SIG-M5 (cell line): ENCODE measurements around the gene ARID1B.

Experiments
- DNase-seq: peaks from one replicate; lab custom pipeline; 2025; lab: John Stamatoyannopoulos, UW

The ARID1B gene

GRCh38 chr6:157077251-157077650, 300.1 kb downstream of the ARID1B start:
- no peak for DNase-seq

DNA sequence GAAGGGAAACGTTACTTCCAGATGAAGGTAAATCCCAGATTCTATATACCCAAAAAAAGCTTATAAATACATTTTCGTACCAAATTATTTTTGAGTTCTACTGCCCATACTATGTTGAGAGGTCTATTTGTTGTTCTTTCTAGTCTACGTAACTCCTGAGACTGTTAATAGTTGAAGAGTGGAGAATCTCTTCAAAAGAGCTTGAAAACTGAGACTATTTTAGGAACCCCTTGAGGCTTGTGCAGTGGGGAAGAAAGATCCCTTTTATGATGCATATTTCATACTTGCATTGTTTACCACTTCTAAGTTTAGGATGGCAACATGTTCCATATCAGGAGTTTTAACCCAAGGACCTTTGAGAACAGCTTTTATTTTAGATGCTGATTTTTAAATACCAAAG, 301.1 kb downstream of the ARID1B start:
- DNase-seq: no peak

GRCh38 chr6:157079277-157079676, 302.1 kb downstream of the ARID1B start:
- DNase-seq: no peak

DNA sequence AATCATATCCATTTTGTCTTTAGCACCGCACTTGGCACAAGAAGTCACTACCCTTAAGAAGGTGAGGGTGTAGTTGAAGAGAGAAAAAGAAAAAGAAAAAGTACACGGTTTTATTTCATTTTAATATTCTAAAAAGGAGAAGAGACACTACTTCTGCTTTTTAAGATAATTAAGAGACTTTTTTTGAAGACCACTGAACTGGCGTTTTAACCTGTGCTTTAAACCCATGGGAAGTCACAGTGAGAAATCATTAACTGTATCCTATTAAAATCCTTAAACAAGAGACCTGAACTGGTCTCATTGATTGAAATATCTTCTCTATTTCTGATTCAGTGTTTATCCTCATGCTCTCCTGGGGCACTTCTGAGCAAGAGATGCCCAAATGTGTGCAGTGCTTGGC, 302.6 kb downstream of the ARID1B start:
- no peak for DNase-seq

DNA sequence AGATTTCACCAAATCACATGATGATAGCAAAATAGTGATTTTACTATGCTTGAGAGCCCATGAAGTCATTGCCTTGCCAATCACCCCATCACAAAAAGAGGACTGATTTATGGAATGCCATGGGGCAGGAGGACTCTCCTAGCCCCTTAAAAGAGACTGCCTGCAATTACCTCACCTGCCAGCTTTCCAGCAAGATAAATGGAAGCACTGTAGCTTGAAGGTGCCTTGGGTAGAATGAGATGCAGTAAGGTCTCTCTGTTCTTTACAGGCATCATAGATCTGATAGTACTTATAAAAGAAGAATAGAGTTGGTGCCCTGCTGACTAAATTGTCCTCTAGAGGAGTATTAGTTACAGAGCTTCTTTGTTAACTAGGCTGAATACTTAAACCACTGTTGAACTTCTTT, 303.8 kb downstream of the ARID1B start:
- no peak for DNase-seq

DNA sequence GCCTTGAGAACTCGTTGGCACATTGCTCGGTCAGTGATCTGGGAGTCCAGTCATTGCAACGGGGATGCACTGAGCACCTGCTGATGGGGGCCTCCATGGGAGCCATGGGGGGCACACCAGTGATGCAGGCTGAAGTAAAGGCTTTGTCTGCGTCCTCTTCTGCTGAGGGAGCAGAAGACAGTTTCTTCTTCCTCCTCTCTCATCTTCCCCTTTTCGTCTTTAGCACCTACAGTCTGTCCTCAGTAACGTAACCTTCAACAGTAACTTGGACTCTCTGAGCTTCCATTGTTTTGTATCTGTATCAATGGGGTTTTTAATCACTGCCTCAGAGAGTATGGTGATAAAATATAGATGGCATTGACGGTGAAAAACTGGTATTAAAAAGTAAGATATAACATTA, 306.2 kb downstream of the ARID1B start:
- DNase-seq: no peak

DNA sequence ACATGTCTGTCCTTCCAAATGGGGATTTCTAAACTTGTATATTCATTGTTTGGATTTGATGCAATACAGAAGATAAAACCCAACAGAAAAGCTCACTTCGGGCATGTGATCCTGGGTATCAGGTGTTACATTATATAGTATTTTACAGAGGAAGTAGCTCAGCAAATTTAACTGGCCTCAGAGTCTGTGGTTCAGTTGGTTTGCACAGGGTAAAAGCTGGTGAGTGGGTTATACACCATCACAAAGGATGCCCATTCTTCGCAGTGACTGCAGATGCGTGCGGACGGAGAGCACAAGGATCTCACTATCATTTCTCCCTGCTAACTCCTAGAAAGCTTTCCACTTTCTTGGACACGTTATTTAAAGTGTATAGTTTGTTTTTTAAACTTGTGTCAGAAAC, 309.5 kb downstream of the ARID1B start:
- no peak for DNase-seq

DNA sequence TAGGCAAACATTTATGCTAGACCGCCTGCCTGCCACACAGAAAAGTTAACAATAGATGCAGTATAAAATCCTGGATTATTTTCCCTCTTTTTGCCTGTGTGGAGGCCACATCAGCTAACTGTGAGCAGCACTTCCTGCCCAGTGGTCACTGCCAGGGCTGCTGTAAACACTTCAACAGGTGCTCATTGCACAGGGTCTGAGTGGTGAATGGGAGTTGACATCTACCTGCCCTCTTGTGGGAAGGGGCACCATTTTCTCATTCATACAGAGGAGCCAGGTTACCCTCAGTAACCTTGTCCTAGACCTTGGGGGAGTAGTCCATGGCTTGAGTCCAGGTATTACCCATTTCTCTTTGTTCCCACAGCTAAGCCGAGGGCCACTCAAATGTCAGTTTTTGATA, 310.8 kb downstream of the ARID1B start:
- DNase-seq: no peak

DNA sequence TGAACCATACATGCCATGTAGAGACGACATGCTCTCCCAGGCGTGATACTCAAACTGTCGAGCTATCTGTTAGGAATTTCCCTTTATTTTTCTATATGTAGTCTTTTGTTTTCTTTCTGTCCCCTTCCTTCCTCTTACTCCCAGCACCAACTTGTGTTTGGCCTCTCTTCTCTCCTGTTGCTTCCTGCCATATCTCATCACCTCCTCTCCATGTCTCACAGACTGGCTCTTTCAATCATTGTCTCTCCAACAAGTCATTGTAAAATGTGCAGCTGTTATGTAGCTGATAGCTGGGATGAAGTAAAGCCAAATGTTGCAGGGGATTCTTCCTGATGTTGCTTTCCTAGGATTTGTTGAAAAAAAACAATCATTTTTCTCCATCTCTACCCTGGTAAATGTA, 311.7 kb downstream of the ARID1B start:
- no peak for DNase-seq

GRCh38 chr6:157089258-157089657, 312.1 kb downstream of the ARID1B start:
- no peak for DNase-seq

- no peak for DNase-seq
Measured at GRCh38 chr6:157089851-157090250, 312.7 kb downstream of the ARID1B start.

GRCh38 chr6:157090736-157091135, 313.6 kb downstream of the ARID1B start:
- DNase-seq: no peak

GRCh38 chr6:157091243-157091642, 314.1 kb downstream of the ARID1B start:
- DNase-seq: no peak

DNA sequence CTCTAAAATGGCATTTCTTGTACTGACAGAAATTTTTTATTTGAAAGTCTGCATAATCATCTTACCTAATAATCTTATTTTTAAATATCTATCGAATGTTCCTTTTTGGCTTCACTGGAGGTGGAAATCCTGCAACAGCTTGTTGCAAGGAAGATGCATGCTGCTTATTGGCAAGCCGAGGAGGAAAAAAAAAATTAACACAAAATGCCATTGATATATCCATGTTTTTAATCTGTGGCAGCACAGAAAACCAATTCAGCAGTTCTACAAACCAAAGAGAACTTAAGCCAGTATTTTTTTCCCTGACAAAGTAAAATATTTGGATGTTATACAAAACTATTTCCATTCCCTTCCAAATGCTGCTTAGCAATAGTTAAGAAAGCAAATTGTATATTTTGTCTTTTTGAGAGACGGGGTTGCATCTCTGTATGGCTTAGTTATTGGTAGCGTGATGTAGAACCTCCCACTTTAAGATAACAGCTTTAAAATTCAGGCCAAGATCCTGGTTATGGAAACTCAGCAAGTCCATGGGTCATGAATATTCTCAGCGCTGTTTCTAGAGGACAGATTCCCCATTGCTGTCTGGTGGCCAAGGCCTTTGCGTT, 314.8 kb downstream of the ARID1B start:
- no peak for DNase-seq

DNA sequence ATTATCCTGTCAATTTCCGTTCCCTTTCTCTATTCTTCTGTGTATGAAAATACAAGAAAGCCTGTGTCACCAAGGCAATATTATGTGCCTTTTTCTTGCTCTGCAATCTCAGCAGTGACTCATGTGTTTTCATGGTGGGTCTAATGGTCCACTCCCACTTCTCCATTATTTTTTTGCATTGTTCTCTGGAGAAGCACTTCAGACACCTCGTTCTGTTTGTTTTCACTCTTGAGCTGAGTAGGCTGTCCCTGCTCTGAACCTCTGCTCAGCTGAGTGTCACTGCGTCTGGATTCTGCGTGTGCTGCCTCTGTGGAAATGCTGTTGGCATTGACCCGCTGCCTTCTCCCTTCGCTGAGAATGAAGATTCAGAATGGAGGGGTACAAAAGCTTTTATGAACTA, 315.6 kb downstream of the ARID1B start:
- DNase-seq: no peak

DNA sequence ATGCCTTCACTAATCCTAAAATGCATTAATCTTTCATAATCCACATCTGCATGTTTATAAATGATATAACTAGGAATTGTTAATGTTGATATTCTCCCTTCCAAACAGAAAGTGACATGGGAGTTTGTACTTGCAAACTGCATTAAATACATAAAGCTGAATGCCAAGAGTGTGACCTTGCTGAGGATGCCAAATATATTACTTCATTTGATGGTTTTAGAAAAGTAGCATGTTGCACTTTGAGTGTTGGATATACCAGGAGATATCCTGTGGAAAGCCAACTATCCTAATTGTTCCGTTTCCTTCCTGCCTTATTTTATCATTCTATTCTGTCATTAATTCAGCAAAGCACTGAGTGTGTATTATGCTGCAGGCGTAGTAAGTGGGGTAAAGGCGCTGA, 316.4 kb downstream of the ARID1B start:
- DNase-seq: no peak

GRCh38 chr6:157094038-157094437, 316.9 kb downstream of the ARID1B start:
- DNase-seq: no peak

DNA sequence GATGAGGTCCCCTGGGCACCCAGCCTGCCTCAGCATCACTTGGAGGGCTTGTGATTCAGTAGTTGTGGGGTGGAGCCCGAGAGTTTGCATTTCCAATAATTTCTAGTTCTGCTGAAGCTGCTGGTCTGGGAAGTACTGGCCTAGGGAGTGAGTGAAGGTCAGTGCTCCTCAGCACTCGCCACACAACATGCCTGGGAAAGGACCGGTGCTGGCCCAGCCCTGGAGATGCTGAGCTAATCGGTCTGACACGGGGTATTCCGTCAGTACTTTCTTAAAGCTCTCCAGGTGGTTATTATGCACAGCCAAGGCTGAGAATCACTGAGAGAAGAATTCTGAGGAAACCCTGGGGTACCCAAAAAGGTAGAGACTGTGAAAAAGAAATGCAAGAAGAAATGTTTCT, 317.9 kb downstream of the ARID1B start:
- DNase-seq: no peak

- DNase-seq: no peak
Measured at GRCh38 chr6:157095569-157095968, 318.4 kb downstream of the ARID1B start.

GRCh38 chr6:157096105-157096504, 318.9 kb downstream of the ARID1B start:
- no peak for DNase-seq

- no peak for DNase-seq
Measured at GRCh38 chr6:157096522-157096921, 319.3 kb downstream of the ARID1B start.

DNA sequence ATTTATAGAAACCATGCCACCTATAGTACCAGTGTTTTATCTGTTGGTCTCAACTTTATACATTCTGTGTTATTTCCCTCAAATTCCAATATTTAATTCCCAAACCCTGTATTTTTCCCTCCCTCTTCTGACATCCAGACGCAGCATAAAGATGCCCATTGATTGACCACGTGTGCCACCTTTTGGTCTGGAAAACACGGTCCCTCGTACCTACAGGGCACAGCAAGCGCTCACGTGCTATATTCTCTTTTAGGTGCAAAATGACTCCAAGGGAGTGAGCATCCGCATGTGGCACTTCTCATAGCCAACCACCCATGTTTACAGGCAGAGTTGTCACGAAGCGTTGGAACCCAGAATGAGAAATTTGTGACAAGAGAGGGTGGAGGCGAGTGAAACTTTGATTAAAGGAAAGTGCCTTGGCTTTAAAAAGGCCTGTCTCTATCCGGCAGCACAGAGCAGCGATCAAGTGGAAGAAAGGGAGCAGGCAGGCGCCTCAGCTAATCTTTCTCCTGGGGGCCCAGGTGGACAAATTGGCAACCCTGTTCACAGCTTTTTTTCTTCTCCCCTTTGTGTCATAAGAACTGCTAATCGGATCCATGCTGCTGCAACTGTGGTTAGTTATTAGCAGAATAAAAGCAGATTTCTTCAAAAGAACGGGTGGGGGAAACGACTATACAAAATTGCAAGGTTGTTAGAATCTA, 320.2 kb downstream of the ARID1B start:
- no peak for DNase-seq

GRCh38 chr6:157098999-157099398, 321.8 kb downstream of the ARID1B start:
- DNase-seq: no peak
